Transverse colon (tissue), 4 donors: Measurements from ENCODE around the gene CASP9.

Experiments
- CTCF ChIP-seq, 5 experiments: fragments of 200-600 bp in 3 of 5; fragments of 450-650 bp in 2 of 5; sonication (generic) in 3 of 5; IDR thresholded peaks; 1 replicate in 2 of 5; 2 replicates in 3 of 5; pipeline ENCODE4 v1.5.1; 2016 to 2017; ENCODE audit warnings: antibody characterized with exemption in 5 of 5, inconsistent platforms in 3 of 5, mild to moderate bottlenecking in 2 of 5, moderate library complexity in 1 of 5
- POLR2A ChIP-seq: fragments of 450-650 bp; IDR thresholded peaks from one replicate; pipeline ENCODE4 v1.6.1; 2016; ENCODE audit warnings: antibody characterized with exemption, mild to moderate bottlenecking, moderate library complexity
- POLR2AphosphoS5 ChIP-seq, 3 donors: sonication (generic); formaldehyde crosslinking; IDR thresholded peaks; one replicate each; pipeline ENCODE4 v1.6.1; 2016; ENCODE audit warnings: antibody characterized with exemption in 3 of 3

- no peak for TF ChIP-seq CTCF (IDR thresholded peaks at IDR 0.05)
- no peak for TF ChIP-seq POLR2A
- TF ChIP-seq POLR2AphosphoS5 (IDR thresholded peaks at IDR 0.05) = no peak
These were observed 58.3 kb downstream of the CASP9 start for GRCh38 chr1:15465674-15466073.
